HepG2 (cell line): ENCODE measurements around the gene ARHGEF16.

Experiments
- CBX2 ChIP-seq, 2 experiments: fragments of 200-600 bp in 1 of 2; sonication (generic); formaldehyde crosslinking in 1 of 2; IDR thresholded peaks; 2 replicates each; pipeline versions ENCODE4 v1.7.0 to v1.8.1; 2018 to 2022; ENCODE audit warnings: low read depth in 2 of 2, low read length in 1 of 2, mild to moderate bottlenecking in 1 of 2, missing genetic modification reagents in 1 of 2
- CREB1 ChIP-seq, 2 experiments: fragments of 450-650 bp in 1 of 2; IDR thresholded peaks; 2 replicates each; pipeline ENCODE4 v1.6.1; 2016 to 2017; ENCODE audit warnings: control low read depth in 1 of 2, mild to moderate bottlenecking in 1 of 2, missing compliant biosample characterization in 1 of 2, missing genetic modification characterization in 1 of 2
- ETS1 ChIP-seq: sonication (generic); formaldehyde crosslinking; IDR thresholded peaks from 2 replicates; pipeline ENCODE4 v1.4.0; 2020; ENCODE audit warnings: missing genetic modification reagents
- MAZ ChIP-seq, 2 experiments: sonication (generic) in 1 of 2; formaldehyde crosslinking in 1 of 2; IDR thresholded peaks; 2 replicates each; pipeline versions ENCODE4 v1.5.0 to v1.6.1; 2012 to 2020; ENCODE audit warnings: low read depth in 2 of 2, mild to moderate bottlenecking in 2 of 2, borderline replicate concordance in 1 of 2, improper control_type of control experiment in 1 of 2, low read length in 1 of 2, missing genetic modification reagents in 1 of 2, moderate library complexity in 1 of 2
- POLR2A ChIP-seq, 2 experiments: IDR thresholded peaks; 2 replicates each; pipeline ENCODE4 v1.6.1; 2011; ENCODE audit warnings: low read depth in 2 of 2, low read length in 2 of 2, mild to moderate bottlenecking in 1 of 2, moderate library complexity in 1 of 2; ENCODE audit not compliant: insufficient read depth in 1 of 2
- REST ChIP-seq, 2 experiments: IDR thresholded peaks; 2 replicates each; pipeline ENCODE4 v1.6.1; 2011 to 2012; ENCODE audit warnings: low read length in 2 of 2, borderline replicate concordance in 1 of 2, low read depth in 1 of 2, mild to moderate bottlenecking in 1 of 2, moderate library complexity in 1 of 2
- RXRA ChIP-seq: sonication (generic); formaldehyde crosslinking; IDR thresholded peaks from 2 replicates; pipeline ENCODE4 v1.5.1; 2020; ENCODE audit warnings: missing genetic modification reagents
- SMAD9 ChIP-seq: sonication (generic); formaldehyde crosslinking; IDR thresholded peaks from 2 replicates; pipeline ENCODE4 v1.5.1; 2020; ENCODE audit warnings: mild to moderate bottlenecking, missing genetic modification reagents
- SRSF9 ChIP-seq: fragments of 200-400 bp; formaldehyde crosslinking; IDR thresholded peaks from 2 replicates; pipeline ENCODE4 v1.6.1; 2018; ENCODE audit warnings: borderline replicate concordance, mild to moderate bottlenecking, low read depth, low read length; ENCODE audit not compliant: insufficient read depth, poor library complexity, severe bottlenecking
- ZNF318 ChIP-seq: sonication (generic); formaldehyde crosslinking; IDR thresholded peaks from 2 replicates; pipeline ENCODE4 v1.4.0; 2020; ENCODE audit warnings: mild to moderate bottlenecking, missing genetic modification reagents
- ZNF468 ChIP-seq: sonication (generic); formaldehyde crosslinking; IDR thresholded peaks from 2 replicates; pipeline ENCODE4 v1.8.0; 2022; ENCODE audit warnings: mild to moderate bottlenecking, moderate library complexity, missing genetic modification reagents
- ZZZ3 ChIP-seq: sonication (generic); formaldehyde crosslinking; IDR thresholded peaks from 2 replicates; pipeline ENCODE4 v1.4.0; 2020; ENCODE audit warnings: missing genetic modification reagents, mild to moderate bottlenecking, borderline replicate concordance

GRCh38 chr1:3439346-3440299, 14.8 kb upstream of the ARHGEF16 start:
- TF ChIP-seq REST (IDR thresholded peaks at IDR 0.05; ENCODE audit: borderline replicate concordance in 1 of 2, low read depth in 1 of 2, low read length in 2 of 2), result no peak
- no peak for TF ChIP-seq ZZZ3
- no peak for TF ChIP-seq CREB1 (IDR thresholded peaks at IDR 0.05)
- TF ChIP-seq CREB1 (CRISPR knock-in tag; IDR thresholded peaks at IDR 0.05), result no peak
- no peak for TF ChIP-seq MAZ (IDR thresholded peaks at IDR 0.05; ENCODE audit: borderline replicate concordance, low read depth, low read length)
- no peak for TF ChIP-seq MAZ (CRISPR knock-in tag; IDR thresholded peaks at IDR 0.05; ENCODE audit: low read depth)
- no peak for TF ChIP-seq RXRA (CRISPR knock-in tag)
- TF ChIP-seq POLR2A (IDR thresholded peaks at IDR 0.05; ENCODE audit: insufficient read depth in 1 of 2, low read depth in 2 of 2, low read length in 2 of 2), result no peak
- TF ChIP-seq SRSF9, result no peak
- TF ChIP-seq ETS1 (CRISPR knock-in tag), result no peak
- TF ChIP-seq SMAD9, result no peak
- no peak for TF ChIP-seq ZNF318 (CRISPR knock-in tag)
- TF ChIP-seq CBX2 (IDR thresholded peaks at IDR 0.05; ENCODE audit: low read depth, low read length), result no peak
- no peak for TF ChIP-seq CBX2 (CRISPR knock-in tag; IDR thresholded peaks at IDR 0.05; ENCODE audit: low read depth)
- no peak for TF ChIP-seq ZNF468
